Daoy (cell line): Measurements from ENCODE around the gene PACC1. TPM values are rescaled to one million over a fixed set of nuclear protein-coding genes. Genes with fewer than 3 reads are reported as not detected.

ENCODE experiments used
- DNase-seq: peaks from one replicate; pipeline ENCODE4 v3.0.0-alpha.2; 2015; ENCODE audit warnings: low read depth
- total RNA-seq: library from RNA; depleted of rRNA; stranded (reverse); fragments of >200 nt; shearing (Covaris generic); gene quantifications from 2 replicates; pipeline ENCODE4 v1.2.3, GENCODE V29; 2014

The PACC1 gene
- total RNA-seq, 1 experiment from 2014 or later: 25.7 TPM

- DNase-seq: no peak
These were observed 22.6 kb upstream of the PACC1 start for GRCh38 chr1:212437179-212437798.

- DNase-seq: no peak
These were observed 20.3 kb upstream of the PACC1 start for GRCh38 chr1:212434992-212435391.

- no peak for DNase-seq
These were observed 19.1 kb upstream of the PACC1 start for GRCh38 chr1:212433577-212434462.

- peak; percentile 89 for DNase-seq
These were observed 18.2 kb upstream of the PACC1 start, which contains the start of gene NENF for GRCh38 chr1:212432661-212433576. TSS of gene NENF (plus strand) at chr1:212432920. CDS start at chr1:212432944, 24 bp downstream.

DNA sequence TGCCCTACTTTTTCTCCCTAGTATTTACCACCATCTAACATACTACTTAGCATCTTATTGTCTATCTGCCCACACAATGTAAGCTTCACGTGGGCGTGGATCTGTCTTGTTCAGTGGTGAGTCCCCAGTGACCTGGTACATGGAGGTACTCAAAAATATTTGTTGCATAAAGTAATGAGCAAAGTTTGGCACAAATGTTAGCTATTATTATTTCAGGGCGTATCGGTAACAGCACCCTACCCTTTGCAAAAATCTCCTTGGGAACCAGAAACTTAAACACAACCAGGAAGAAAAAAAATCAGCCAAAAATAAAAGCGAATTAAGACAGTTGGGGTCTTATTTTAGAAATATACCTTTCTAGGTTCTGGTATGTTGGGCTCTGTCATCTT lies 17.6 kb upstream of the PACC1 start:
- no peak for DNase-seq

GRCh38 chr1:212431644-212432043 lies 17.0 kb upstream of the PACC1 start:
- DNase-seq: no peak

DNA sequence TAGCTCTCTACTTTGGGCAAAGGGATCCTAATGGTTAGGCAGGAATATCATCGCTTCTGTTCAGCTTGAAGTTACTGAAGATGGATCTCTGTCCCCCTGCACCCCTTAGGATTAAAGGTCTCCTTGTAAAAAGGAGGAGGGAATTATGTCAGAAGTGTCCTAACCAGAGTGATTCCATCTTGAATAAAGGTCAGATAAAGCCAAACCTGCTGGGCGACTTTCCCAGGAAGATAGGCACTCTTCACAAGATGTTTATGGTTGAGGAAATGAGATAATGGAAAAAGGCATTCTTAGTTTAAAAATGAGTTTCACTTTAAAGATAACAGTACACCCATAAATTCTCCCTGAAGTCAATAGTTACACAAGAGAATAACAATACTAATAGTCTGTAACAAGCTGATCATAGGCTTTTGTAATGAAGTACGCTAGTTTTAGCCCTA lies 16.3 kb upstream of the PACC1 start:
- no peak for DNase-seq

- no peak for DNase-seq
These were observed 15.7 kb upstream of the PACC1 start for GRCh38 chr1:212430416-212430815.

DNA sequence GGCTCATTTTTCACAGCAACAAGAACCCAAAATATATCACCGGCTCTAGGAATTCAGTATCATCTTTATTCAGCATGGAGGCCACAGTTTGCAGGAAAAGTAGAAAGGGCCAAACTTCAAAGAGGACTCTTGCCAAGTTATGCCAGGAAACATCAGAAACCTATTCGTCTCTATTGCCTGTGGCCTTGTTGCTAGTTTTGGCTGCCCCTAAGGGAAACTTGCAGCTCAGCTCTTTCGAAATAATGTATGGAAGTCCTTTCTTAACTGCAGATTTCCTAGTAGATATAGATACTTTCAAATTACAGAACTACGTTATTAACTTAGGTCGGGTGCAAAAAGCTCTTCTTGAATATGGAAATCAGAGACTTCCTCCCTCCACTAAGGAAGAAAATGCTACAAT lies 13.8 kb upstream of the PACC1 start:
- DNase-seq: no peak

GRCh38 chr1:212423879-212424278 lies 9.2 kb upstream of the PACC1 start:
- DNase-seq: no peak

- no peak for DNase-seq
These were observed 6.5 kb upstream of the PACC1 start for GRCh38 chr1:212421165-212421564.

GRCh38 chr1:212415107-212415841 lies 588 bp upstream of the PACC1 start:
- DNase-seq: no peak

GRCh38 chr1:212413902-212414327 lies 771 bp downstream of the PACC1 start:
- no peak for DNase-seq

DNA sequence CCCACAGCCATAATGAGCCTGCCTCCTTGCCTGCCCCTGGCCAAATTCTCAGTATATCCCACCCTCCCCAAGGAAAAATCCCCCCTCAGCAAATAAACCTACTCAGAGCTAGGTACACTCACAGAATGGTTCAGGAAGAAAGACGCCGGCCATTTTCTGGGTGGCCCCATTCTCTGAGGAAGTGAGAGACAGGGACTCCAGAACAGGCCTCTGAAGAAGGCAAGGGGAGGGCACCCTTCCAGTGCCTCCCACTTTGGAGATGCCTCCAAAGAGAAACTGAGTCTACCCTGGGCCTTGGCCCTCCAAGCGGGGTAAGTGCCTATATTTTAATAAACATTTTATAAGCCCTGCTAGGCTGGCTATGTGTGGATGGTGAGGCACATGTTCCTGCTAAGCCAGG lies 2.3 kb downstream of the PACC1 start:
- DNase-seq: no peak

DNA sequence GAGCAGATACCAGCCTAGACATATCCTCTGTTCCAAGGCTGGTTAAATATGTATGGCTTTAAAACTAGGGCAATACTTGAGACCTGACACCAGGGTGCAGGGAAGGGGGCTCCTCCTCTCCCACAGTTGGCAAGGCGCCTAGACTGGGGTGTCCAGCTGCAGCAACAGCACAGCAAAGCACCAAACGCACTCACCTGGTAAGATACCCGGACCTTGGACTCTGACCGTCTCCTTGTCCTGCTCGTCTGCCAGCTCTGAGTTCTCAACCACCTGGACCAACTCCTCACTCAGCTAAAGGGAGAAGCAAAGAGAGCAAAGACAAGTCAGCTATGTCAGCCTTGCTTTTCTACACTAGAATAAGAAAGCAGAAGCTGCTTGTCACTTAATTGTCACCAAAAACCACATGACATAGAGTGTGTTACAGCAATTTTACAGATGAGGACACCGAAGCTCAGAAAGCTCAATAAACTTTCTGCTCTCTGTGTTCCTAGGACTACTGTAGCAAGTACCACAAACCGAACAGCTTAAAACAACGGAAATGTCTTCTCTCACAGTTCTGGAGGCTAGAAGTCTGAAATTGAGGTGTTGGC lies 4.4 kb downstream of the PACC1 start:
- no peak for DNase-seq

GRCh38 chr1:212402666-212403321 lies 11.9 kb downstream of the PACC1 start:
- DNase-seq: no peak

- DNase-seq: no peak
These were observed 12.7 kb downstream of the PACC1 start for GRCh38 chr1:212401838-212402582.

GRCh38 chr1:212401042-212401441 lies 13.6 kb downstream of the PACC1 start:
- DNase-seq: no peak

DNA sequence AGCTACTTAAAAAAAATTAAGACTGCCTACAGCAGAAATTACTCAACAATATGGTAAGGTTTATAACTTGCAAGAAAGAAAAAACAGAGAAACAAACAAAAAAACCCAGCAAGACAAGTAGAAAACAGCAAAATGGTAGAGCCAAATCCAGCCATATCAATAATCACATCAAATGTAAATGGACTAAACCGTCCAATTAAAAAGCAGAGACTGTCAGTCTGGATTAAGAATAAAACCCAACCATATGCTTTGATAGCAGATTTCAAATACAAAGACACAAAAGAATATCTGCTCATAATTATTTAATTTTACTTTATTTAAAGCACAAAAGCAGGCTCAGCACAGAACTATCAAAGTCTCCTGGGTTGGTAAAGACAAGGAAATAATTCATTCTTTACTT lies 17.5 kb downstream of the PACC1 start:
- DNase-seq: no peak

DNA sequence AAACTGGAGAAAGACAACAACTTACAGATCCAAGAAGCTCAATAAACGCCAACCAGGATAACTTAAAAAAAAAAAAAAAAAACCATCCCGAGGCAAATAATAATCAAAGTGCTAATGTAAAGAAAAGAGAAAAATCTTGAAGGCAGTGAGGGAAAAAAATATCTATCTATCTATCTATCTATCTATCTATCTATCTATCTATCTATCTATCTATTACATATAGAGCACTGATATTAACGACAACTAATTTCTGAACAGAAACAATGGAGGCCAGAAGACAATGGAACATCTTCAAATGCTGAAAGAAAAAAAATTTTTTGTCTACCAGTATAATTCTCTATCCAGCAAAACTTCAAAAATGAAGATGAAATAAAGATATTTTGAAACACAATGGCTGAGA lies 18.0 kb downstream of the PACC1 start:
- no peak for DNase-seq
